ENCODE results near the gene RTN4IP1.

- TF ChIP-seq POLR2A (IDR thresholded peaks at IDR 0.05; ENCODE audit: low read depth, low read length): no peak
- no peak for TF ChIP-seq POLR2AphosphoS5 (IDR thresholded peaks at IDR 0.05; ENCODE audit: low read depth, low read length)
- TF ChIP-seq TAF1 (IDR thresholded peaks at IDR 0.05; ENCODE audit: low read depth, low read length): no peak
- no peak for TF ChIP-seq SPI1 (IDR thresholded peaks at IDR 0.05; ENCODE audit: low read depth, low read length)
Measured at GRCh38 chr6:106643061-106643460, 13.8 kb upstream of the RTN4IP1 start.

All from GM12891 (cell line).